Ectodermal cell (in vitro differentiated cells): ENCODE results near the gene ITGA7.

ENCODE experiments used
- H3K27ac ChIP-seq: 2 replicates; pipeline ENCODE4 v1.7.0; 2013; ENCODE audit warnings: mild to moderate bottlenecking, low read depth, low read length; ENCODE audit not compliant: insufficient read depth, poor library complexity, severe bottlenecking
- H3K27me3 ChIP-seq: 2 replicates; pipeline ENCODE4 v1.7.0; 2013; ENCODE audit warnings: mild to moderate bottlenecking, low read length; ENCODE audit not compliant: insufficient read depth, control insufficient read depth, poor library complexity, severe bottlenecking
- H3K36me3 ChIP-seq: one replicate; pipeline ENCODE4 v1.7.0; 2013; ENCODE audit warnings: low read length; ENCODE audit not compliant: control insufficient read depth, insufficient read depth
- H3K4me1 ChIP-seq: one replicate; pipeline ENCODE4 v1.7.0; 2013; ENCODE audit warnings: low read length; ENCODE audit not compliant: control insufficient read depth, insufficient read depth
- H3K4me3 ChIP-seq: 2 replicates; pipeline ENCODE4 v1.7.0; 2013; ENCODE audit warnings: low read depth, low read length, control low read depth; ENCODE audit not compliant: insufficient read depth
- H3K9me3 ChIP-seq: 2 replicates; pipeline ENCODE4 v1.7.0; 2013; ENCODE audit warnings: mild to moderate bottlenecking, low read length, moderate library complexity; ENCODE audit not compliant: control insufficient read depth
- WGBS, 2 experiments: methylation state at CpG; one replicate each; pipeline ENCODE4 v1.1.7; 2013; ENCODE audit warnings: missing lambda C conversion rate in 2 of 2; 5-methylcytosine and 5-hydroxymethylcytosine counted together

ITGA7 gene

GRCh38 chr12:55692631-55693322 lies 14.9 kb downstream of the ITGA7 start:
- no peaks in the 10 kb centered on the region for H3K9me3 ChIP-seq
- 93 to 96% methylated on average over 12 of the region's 12 CpGs for WGBS, 2 experiments

GRCh38 chr12:55688716-55689655 lies 18.7 kb downstream of the ITGA7 start:
- no peak overlapping the region for H3K4me3 ChIP-seq
- WGBS, 2 experiments = 93 to 94% methylated on average over 16 of the region's 16 CpGs
- H3K9me3 ChIP-seq = no peaks in the 10 kb centered on the region
- peaks cover 7% of the 10 kb centered on the region for H3K36me3 ChIP-seq
- H3K4me1 ChIP-seq = no peaks in the 10 kb centered on the region
- H3K27ac ChIP-seq = no peak overlapping the region
- no peaks in the 10 kb centered on the region for H3K27me3 ChIP-seq

More at GRCh38 chr12:55692631-55693322, 14.9 kb downstream of the ITGA7 start:
- H3K27ac ChIP-seq = no peak overlapping the region
- no peaks in the 10 kb centered on the region for H3K4me1 ChIP-seq
- no peak overlapping the region for H3K4me3 ChIP-seq
- no peaks in the 10 kb centered on the region for H3K27me3 ChIP-seq
- H3K36me3 ChIP-seq = peaks cover 16% of the 10 kb centered on the region

GRCh38 chr12:55687746-55688145 lies 20.0 kb downstream of the ITGA7 start:
- H3K4me1 ChIP-seq = no peaks in the 10 kb centered on the region
- no peak overlapping the region for H3K4me3 ChIP-seq
- H3K36me3 ChIP-seq = peaks cover 4% of the 10 kb centered on the region
- H3K27ac ChIP-seq = no peak overlapping the region
- H3K9me3 ChIP-seq = no peaks in the 10 kb centered on the region
- no peaks in the 10 kb centered on the region for H3K27me3 ChIP-seq

GRCh38 chr12:55686366-55687010 lies 21.2 kb downstream of the ITGA7 start:
- Histone ChIP-seq H3K4me1 (peaks cover 4% of the 10 kb centered on the region), H3K27me3 (no peaks in the 10 kb centered on the region), H3K36me3 (peaks cover 4% of the 10 kb centered on the region), H3K27ac (no peak overlapping the region), H3K9me3 (no peaks in the 10 kb centered on the region), H3K4me3 (no peak overlapping the region)
- WGBS, 2 experiments = 93 to 95% methylated on average over 9 of the region's 9 CpGs

- no peaks in the 10 kb centered on the region for H3K9me3 ChIP-seq
- 93 to 96% methylated on average over 5 of the region's 5 CpGs for WGBS, 2 experiments
Observed at GRCh38 chr12:55685671-55686070, 22.0 kb downstream of the ITGA7 start.

GRCh38 chr12:55684761-55685370 lies 22.8 kb downstream of the ITGA7 start:
- 95 to 98% methylated on average over 20 of the region's 20 CpGs for WGBS, 2 experiments
- H3K9me3 ChIP-seq = no peaks in the 10 kb centered on the region
- H3K36me3 ChIP-seq = peaks cover 4% of the 10 kb centered on the region
- no peaks in the 10 kb centered on the region for H3K27me3 ChIP-seq
- no peak overlapping the region for H3K27ac ChIP-seq
- H3K4me3 ChIP-seq = no peak overlapping the region
- peaks cover 4% of the 10 kb centered on the region for H3K4me1 ChIP-seq

More at GRCh38 chr12:55685671-55686070, 22.0 kb downstream of the ITGA7 start:
- no peak overlapping the region for H3K4me3 ChIP-seq
- peaks cover 4% of the 10 kb centered on the region for H3K4me1 ChIP-seq
- no peaks in the 10 kb centered on the region for H3K27me3 ChIP-seq
- no peak overlapping the region for H3K27ac ChIP-seq
- H3K36me3 ChIP-seq = peaks cover 4% of the 10 kb centered on the region

- 86 to 89% methylated on average over 7 of the region's 7 CpGs for WGBS, 2 experiments
- H3K27me3 ChIP-seq = no peaks in the 10 kb centered on the region
Observed at GRCh38 chr12:55683676-55684075, 24.0 kb downstream of the ITGA7 start.

GRCh38 chr12:55682087-55682796 lies 25.5 kb downstream of the ITGA7 start:
- no peak overlapping the region for H3K4me3 ChIP-seq

More at GRCh38 chr12:55683676-55684075, 24.0 kb downstream of the ITGA7 start:
- H3K27ac ChIP-seq = no peak overlapping the region
- peaks cover 4% of the 10 kb centered on the region for H3K36me3 ChIP-seq
- no peak overlapping the region for H3K4me3 ChIP-seq
- H3K4me1 ChIP-seq = peaks cover 4% of the 10 kb centered on the region
- no peaks in the 10 kb centered on the region for H3K9me3 ChIP-seq

More at GRCh38 chr12:55682087-55682796, 25.5 kb downstream of the ITGA7 start:
- Histone ChIP-seq H3K9me3 (no peaks in the 10 kb centered on the region), H3K27me3 (no peaks in the 10 kb centered on the region), H3K27ac (no peak overlapping the region), H3K4me1 (peaks cover 4% of the 10 kb centered on the region), H3K36me3 (no peaks in the 10 kb centered on the region)
- WGBS, 2 experiments = 94 to 95% methylated on average over 10 to 13 of the region's 13 CpGs
